HG02678 (cell line): Measurements from ENCODE around the gene RAB3C.

Experiments used
- ATAC-seq: cut with Tn5 transposase; IDR thresholded peaks from one replicate; pipeline ENCODE4 v1.9.1; 2021; ENCODE audit warnings: mild to moderate bottlenecking, moderate library complexity; ENCODE audit not compliant: unreplicated experiment

RAB3C gene

GRCh38 chr5:58718269-58718978, 135.5 kb downstream of the RAB3C start:
- no peak for ATAC-seq

DNA sequence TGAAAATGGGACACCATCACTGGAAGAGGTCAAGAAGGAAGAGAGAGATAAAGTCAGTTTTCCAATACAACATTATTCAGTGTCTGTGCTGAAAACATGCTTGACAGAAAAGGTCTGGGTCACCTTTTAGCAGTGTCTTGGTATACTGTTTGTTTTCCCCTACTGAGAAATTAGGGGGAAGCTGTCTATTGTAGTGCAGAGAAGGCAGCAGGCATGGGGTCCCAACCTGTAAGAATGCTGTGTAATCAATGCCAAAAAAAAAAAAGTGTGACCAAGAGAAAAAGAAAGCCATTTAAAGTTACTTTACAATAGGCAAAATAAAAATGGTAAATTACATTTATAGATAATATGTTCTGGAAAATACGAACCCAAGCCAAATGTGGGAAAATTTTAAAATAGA, 139.3 kb downstream of the RAB3C start:
- no peak for ATAC-seq

DNA sequence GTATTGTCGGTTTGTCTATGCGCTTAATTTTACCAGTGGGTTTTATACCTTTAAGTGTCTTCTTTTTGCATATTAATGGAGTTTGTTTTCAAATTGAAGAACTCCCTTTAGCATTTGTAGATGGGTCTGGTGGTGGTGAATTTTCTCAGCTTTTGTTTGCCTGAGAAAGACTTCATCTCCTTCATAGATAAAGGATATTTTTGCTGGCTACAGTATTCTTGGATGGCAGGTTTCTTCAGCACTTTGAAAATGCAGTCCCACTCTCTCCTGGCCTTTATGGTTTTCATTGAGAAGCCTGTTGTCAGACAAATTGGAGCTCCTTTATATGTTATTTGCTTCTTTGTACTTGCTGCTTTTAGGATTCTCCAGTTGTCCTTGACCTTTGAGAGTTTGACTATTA, 142.1 kb downstream of the RAB3C start:
- ATAC-seq, result no peak

GRCh38 chr5:58731641-58732040, 148.8 kb downstream of the RAB3C start:
- no peak for ATAC-seq

GRCh38 chr5:58735637-58736036, 152.8 kb downstream of the RAB3C start:
- ATAC-seq, result no peak

- no peak for ATAC-seq
Measured at GRCh38 chr5:58736214-58736613, 153.3 kb downstream of the RAB3C start.

GRCh38 chr5:58737671-58738070, 154.8 kb downstream of the RAB3C start:
- no peak for ATAC-seq

GRCh38 chr5:58738336-58738735, 155.5 kb downstream of the RAB3C start:
- no peak for ATAC-seq

DNA sequence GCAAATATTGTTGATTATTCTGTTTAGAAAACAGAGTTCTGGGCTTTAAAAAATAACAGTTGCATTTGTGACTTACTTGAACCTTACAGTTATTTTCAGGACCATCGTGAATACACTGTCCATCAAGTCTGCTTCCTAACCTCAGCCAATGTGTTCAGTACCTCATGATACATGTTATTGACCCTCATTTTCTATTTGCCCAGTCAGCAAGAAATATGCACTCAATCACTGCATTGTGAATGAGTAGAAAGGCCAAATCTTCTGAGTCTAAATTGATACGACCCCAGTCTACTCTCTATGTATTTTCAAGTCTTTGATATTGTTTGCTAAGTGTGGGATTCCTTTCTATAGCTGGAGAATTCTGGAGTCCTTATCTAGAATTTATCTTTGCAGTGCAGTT, 156.2 kb downstream of the RAB3C start:
- no peak for ATAC-seq

DNA sequence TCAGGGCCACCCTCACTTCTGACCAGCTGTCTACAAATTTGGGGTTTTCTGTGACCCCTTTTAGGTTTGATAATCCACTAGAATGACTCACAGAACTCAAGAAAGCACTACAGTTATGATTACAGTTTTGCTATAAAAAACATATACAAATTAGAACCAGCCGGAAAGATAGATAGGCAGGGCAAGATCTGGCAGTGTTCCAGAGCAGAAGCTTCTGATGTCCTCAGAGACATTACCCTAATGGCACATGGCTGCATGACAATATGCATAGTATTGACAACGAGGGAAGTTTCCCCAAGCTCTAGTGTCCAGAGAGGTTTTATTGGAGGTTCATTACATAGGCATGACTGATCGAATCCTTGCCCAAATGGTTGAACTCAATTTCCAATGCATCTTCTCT, 158.1 kb downstream of the RAB3C start:
- ATAC-seq, result no peak

- no peak for ATAC-seq
Measured at GRCh38 chr5:58745350-58745749, 162.5 kb downstream of the RAB3C start.

DNA sequence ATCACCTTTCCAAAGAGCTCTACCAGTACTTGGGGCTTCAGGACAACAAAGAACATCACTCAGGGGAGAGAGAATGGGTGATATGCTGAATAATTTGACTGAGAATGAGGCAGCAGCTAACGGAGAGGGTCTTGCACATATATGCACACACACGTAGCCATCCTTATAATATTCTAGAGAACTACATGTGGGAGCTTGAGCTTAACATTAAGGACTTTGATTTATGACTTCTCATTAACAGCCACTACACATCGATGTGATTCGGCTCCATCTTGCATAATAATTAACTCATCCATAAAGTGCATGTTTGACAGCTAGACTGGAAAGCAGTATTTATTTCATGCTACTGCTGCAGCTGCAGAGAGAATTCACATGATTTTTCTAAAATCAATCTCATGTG, 163.4 kb downstream of the RAB3C start:
- ATAC-seq, result no peak

GRCh38 chr5:58750036-58750435, 167.2 kb downstream of the RAB3C start:
- ATAC-seq, result no peak

- ATAC-seq, result no peak
Measured at GRCh38 chr5:58751222-58751837, 168.5 kb downstream of the RAB3C start.

DNA sequence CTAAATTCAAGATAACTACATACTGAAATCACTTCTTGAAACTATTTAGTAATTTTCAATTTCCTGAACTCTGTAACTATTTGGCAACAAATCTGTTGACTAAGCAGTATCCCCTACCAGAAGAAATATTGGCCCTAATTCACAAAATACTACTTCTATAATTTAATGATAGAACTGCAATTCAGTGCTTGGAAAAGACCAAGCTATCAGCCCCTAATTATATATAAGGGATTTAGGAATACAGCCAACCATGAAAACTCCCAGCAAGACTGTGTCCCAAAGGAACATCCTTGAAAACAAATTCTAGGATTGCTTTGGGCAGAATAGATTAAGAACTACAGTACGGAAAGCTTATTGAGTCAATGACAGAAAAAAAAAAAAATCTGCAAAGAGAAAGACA, 169.2 kb downstream of the RAB3C start:
- ATAC-seq, result no peak

DNA sequence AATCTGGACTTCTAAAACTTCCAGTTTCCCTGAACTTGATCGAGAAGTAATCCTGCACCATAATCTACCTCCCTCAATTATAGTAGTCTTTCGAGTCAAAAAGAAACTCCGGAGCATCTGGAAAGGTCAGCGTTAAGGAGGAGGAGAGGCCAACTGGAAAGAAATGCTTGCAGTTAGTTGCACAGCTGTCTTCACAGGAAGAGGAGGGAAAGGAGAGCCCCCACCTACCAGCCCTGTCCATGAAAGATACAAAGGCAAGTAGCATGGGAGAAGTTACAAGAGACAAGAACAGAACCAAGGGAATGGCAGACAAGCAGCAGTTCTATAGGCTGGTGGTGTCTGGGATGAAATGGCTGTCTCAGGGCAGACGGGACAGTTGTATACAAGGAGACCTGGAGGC, 170.6 kb downstream of the RAB3C start:
- ATAC-seq, result no peak

GRCh38 chr5:58754250-58754649, 171.4 kb downstream of the RAB3C start:
- ATAC-seq, result no peak

- ATAC-seq, result no peak
Measured at GRCh38 chr5:58755397-58755796, 172.5 kb downstream of the RAB3C start.

DNA sequence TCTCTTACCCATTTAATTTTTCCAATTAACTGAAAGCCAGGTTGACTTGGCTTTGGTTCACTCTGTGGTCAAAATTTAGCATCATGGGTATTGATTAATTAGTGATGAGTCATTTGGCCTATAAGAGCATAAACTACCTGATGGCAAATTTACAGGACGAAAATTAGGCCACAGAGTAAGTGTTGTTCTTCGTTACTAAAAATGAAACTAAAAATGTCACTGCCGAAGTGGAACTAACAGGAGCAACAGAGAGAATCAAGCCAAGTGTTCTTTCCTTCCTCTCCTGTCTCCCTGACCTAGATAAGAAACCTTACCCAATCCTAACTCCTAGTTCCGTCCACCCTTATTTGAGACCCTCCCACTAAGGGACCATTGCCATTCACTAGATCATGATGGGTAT, 176.9 kb downstream of the RAB3C start:
- peak; percentile 92 for ATAC-seq

DNA sequence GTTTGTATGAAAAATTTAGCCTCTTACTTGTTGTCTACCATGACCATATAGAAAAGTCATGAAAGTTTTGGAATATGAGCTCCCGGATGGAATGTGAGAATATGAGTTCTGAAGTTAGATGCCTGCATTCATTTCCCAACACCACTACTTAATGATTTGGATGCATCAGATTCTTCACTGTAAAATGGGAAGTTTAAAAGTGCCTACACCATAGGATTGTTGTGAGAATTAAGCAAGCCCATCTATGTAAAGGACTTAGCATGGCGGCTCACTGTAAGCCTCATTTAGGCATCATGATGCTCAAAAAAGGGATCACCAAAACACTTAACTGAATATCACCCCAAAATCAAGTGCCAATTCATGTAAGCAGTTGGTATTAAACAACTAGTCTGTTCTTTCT, 177.3 kb downstream of the RAB3C start:
- ATAC-seq, result no peak

DNA sequence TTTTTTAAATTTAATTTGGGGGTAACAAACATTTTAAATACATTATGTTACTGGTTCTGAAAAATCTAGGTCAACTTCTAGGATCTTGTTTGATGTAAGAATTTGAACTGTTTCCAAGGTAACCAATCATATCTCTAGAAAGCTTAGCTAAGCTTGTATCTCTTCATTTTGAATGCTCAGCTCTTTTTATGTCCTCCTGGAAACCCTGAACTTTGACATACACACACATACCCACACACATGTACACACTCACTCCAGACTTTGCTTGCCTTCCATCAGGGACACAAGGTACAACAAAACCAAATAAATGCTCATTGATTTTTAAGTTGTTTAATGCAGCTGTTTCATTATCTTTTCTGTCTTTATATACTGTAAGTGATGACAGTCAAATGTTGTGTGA, 178.5 kb downstream of the RAB3C start:
- ATAC-seq, result no peak

DNA sequence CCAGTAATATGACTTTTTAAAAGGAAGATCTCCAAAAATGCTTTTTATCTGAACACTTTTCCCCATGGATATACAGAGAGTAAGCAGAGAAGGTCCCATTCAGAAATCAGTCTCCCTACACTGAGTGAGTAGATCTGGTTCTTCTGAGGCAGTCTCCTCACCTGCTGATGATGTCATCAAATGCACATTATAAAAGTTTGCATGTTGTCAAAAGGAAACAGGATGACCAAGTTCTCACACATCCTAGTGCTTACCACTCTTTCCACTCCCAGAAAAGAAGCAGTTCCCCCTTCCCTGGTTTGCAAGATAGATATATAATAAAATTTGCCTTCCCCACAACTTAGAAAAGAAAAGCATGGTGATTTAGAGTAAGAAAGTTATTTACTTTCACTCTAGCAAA, 180.5 kb downstream of the RAB3C start:
- no peak for ATAC-seq

- no peak for ATAC-seq
Measured at GRCh38 chr5:58764199-58764598, 181.3 kb downstream of the RAB3C start.
